Forelimb muscle (tissue), 1 donor: Measurements from ENCODE around the gene RNF157. TPM values are rescaled to one million over a fixed set of nuclear protein-coding genes. Genes with fewer than 3 reads are reported as not detected.
"Not testable (repeated sequence)": the region's sequence is repeated elsewhere in the genome, so short reads cannot be mapped to it uniquely, and the experiment has no call there.

Experiments used
- DNase-seq: peaks from one replicate; pipeline ENCODE4 v3.0.0-alpha.2; 2013; ENCODE audit warnings: low read depth
- polyA plus RNA-seq: library from polyadenylated mRNA; unstranded; fragments of 120-200 nt; gene quantifications from one replicate; pipeline ENCODE4 v1.2.1, GENCODE V29; 2013; ENCODE audit not compliant: insufficient read length

RNF157 gene
- polyA plus RNA-seq, 1 donor, result 12.1 TPM

DNA sequence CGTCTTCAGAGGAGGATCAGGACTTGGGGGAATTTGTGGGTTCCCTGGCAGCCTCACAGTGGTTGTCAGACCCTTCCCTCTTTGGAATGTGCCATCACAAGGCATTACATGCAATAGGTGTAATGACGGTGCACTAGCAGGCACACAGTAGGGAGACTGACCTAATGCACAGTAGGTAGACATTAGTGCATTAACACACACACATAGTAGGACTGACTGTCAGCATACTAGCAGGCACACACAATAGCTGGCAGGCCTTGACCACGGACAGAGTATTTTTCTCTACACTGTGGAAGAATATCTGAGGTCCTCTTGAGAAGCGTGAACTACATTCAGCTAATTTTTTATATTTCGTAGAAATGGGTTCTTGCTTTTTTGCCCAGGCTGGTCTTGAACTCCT, 14.0 kb upstream of the RNF157 start:
- DNase-seq, result no peak

DNA sequence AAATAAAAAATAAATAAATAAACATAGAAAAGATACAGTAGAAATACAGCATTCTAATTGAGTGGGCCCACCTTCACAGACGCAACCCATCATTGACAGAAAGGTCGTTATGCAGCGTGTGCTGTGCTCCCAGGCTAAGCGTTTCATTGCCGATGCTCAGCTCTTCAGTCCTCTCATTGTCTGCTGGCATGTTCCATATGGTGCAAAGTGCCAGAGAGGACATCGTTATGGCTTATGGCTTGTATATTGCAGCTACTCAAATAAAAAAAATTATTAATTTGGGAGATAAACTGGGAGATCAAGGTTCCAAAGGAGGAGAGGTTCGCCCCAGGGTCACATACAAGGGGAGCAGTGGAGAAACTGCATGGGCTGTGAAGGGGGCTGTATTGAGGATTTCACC, 13.5 kb upstream of the RNF157 start:
- DNase-seq, result no peak

DNA sequence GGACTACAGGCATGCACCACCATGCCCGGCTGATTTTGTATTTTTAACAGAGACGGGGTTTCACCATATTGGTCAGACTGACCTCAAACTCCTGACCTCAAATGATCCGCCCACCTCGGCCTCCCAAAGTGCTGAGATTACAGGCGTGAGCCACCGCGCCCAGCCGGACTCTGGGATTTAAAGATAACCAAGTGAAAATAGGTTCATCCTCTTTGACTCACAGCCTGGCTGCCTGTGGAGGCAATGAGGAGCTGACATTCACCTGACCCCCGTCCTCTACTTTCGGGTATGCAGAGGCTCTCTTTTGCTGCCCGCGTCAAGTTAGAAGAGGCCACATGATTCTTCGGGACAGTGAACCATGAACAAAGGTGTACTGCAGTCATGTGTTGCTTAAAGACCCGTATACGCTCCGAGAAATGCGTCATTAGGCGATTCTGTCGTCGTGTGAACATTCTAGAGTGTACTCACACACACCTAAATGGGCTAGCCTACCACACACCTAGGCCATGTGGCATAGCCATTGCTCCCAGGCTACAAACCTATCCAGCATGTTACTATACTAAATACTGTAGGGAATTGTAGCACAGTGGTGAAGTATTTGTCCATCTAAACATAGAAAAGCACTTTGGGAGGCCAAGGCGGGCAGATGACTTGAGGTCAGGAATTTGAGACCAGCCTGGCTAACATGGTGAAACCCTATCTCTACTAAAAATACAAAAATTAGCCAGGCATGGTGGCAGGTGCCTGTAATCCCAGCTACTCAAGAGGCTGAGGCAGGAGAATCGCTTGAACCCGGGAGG, 12.9 kb upstream of the RNF157 start:
- DNase-seq, result not testable (repeated sequence)

DNA sequence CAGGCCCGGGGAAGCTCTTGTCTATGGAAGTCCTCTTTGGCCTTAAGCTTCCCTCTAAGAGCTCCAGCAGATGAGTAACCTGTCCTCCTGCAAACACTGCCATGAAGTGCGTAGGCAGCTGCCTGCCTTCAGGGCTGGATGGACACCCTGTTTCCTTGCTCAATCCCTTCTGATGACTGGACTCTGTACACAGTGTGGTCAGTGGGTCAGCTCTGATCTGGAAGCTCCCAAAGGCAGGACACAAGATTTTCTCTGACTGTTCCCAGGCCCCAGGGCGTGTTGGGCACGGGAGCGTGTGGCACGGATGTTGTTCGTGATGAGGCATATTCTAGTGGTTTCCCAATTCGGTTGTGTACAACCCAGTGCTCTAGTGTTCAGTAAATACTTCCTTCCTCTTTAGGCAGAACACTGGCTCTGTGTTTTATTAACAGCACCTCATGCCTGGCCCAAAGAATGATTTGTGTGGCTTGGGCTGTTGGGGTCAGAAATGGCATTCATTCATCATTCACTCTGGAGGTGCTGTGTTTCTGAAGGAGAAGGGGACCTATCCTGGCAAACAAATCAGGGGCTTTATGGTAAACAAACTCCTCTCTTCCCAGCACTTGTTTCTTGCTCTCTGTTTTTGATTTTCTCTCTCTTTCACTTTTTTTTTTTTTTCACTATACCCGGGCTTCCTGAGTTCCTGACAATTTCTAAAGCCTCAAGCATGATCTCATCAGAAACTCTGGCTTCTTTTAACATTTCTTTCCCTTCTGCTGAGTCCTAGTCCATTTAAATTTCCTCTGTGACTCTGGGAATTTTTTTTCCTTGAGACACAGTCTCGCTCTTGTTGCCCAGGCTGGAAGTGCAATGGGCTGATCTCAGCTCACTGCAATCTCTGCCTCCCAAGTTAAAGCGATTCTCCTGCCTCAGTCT, 12.0 kb upstream of the RNF157 start:
- no peak for DNase-seq

DNA sequence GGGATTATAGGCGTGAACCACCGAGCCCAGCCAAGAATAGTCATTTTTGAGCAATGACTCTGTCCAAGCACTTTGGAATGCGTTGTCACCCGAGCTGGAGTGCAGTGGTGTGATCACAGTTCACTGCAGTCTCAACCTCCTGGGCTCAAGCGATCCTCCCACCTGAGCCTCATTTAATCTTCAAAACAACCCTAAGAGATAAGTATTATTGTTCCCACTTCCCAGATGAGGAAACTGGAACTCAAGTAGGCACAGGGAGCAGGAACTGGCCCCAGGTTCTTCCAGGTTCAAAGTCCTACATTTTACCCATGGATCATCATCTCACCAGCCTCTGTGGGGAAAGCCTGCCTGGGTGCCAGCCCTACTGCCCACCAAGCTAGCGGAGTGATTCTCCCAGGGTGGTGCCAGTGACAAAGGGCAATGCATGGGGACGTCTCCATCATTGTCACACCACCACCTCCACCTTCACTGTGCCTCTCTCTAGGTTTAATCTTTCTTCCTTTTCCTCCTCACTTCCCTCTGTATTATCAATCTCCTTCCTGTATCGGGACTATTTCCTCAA, 11.3 kb upstream of the RNF157 start:
- no peak for DNase-seq

DNA sequence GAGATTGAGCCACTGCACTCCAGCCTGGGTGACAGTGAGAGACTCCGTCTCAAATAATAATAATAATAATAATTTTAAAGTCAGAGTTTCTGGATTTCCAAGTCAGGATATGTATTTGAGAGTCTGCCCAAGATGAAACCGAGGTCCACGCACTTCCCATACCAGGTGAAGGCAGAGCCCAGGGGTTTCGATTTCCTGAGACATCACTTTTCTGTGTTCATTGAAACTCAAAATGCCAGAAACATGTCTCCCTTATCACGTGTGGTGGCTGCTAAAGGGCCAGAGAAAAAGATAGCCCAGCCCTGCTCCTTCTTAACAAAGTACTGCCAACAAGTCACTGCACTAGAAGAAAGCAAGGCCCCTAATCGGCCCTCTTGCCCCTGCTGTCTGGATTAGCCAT, 9.8 kb upstream of the RNF157 start:
- no peak for DNase-seq

DNA sequence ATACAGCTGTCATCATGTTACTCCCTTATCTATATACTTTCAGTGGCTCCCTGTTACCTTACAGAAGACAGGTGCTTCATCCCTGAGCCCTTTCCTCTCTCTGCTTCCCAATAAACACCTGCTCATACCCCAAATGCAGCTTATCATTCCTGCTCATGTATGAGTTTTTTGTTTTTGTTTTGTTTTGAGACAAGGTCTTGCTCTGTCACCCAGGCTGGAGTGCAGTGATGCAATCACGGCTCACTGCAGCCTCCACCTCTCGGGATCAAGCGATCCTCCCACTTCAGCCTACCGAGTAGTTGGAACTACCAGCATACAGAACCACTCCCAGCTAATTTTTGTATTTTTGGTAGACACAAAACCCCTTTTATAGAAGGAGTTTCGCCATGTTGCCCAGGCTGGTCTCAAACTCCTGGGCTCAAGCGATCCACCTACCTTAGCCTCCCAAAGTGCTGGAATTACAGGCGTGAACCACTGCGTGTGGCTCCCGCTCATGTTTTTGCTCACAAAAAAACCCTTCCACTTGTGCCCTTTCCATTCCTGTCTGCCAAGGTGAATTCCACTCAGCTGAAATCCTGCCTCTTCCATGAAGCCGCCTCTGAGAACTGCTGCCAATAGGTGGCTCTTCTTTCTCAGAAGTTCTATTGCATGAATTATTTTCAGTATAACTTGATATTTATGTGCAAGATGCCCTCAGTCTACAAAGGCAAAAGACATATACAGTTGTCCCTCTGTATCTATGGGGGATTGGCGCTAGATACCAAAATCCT, 7.9 kb upstream of the RNF157 start:
- DNase-seq, result no peak

DNA sequence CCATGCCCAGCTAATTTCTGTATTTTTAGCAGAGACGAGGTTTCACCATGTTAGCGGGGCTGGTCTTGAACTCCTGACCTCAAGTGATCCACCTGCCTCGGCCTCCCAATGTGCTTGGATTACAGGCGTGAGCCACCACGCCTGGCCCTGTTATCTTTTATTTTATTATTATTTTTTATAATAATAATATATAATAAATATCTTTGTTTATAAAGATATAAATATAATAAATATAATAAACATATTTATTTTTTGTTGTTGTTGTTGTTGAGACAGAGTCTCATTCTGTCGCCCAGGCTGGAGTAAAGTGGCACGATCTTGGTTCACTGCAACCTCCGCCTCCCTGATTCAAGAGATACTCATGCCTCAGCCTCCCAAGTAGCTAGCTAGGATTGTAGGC, 7.0 kb upstream of the RNF157 start:
- no peak for DNase-seq

DNA sequence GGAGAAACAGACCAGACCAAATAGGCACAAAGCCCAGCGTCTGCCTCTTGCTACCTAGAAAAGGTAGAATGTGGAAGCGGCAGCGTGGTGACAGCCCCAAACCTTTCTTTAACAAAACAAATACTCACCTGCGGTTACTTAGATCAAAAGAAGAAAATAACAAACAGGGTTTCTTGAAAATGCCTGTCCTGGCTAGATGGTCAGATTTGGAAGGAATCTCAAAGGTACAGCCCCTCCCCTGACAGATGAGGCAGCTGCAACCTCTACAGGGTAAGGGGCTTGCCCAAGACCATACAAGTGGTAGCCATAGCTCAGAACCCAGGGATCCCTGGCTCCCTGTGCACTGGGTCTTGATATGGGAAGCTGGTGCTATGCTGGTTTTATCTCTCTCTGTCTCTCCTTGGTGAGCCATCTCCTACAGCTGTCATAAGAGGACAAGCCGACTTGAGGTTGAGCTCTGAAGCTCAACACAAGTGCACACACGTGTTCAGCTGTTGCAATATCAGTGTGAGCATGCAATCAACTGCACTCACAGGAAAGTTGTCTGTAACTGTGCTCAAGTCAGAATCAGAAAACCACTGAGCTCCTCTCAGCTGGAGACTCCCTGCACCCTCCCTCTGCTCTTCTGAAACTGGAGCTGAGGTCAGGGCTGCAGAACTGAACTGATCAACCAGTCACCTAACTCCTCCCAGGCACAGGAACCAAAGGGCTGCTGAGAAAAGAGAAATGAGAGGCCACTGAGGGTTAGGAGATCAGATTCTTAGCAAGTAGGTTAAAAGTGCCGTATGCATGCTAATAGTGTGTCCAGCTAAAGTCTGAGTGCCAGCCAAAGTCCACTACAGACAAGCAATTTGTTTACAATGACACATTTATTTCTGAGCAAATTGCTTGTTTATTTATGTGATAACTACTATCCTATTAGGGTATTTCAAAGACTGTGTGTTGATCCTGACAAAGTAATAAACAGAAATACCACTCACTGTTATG, 6.1 kb upstream of the RNF157 start:
- no peak for DNase-seq

DNA sequence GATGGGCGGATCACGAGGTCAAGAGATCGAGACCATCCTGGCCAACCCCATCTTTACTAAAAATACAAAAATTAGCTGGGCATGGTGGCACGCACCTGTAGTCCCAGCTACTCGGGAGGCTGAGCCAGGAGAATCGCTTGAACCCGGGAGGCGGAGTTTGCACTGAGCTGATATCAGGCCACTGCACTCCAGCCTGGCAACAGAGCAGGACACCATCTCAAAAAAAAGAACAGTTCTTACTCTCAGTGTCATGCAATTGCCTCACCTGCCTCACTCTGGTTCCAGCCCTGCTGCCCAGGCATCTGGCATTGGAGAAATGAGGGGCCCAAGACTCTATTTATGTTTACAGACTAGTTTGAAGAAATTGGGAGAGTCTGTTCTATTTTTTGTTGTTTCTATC, 4.4 kb upstream of the RNF157 start:
- DNase-seq, result not testable (repeated sequence)

DNA sequence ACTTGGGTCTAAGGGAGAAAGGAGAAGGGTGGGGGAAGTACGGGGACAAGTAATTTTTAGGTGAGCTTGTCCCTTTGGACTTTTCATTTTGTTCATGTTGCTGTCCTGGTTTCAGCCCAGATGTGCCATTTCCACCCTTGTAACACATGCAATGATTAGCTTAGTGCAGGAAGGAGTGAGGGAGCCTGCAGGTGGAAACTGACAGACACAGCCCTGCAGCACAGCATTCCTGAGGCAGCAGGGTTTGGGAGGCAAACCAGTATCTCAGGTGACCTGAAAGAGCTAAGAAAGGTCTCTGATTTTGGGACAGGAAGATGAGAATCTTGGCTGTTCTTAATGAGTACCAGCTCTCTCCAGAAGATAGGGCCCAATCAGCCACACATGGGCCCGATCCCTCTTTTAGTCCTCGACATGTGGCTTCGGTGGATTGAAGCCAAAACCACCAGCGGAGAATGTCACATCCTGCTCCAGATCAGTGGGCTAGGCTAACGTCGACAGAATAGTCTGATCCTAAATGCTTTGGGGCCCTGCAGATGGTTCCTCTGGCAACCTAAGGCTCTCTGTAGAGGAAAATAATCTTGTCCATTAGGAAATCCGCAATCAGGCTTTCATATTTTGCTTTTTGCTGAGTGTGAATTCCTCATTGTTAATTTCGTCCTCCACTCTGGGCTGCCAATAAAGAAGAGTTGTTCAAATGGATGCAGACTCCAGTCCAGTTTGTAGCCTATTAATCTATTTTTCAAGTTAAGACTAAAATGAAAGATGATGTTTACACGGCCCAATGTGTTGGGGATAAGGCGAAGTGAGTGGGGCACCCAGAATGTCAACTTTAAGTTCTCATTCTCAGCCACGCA, 3.8 kb upstream of the RNF157 start:
- DNase-seq, result no peak

DNA sequence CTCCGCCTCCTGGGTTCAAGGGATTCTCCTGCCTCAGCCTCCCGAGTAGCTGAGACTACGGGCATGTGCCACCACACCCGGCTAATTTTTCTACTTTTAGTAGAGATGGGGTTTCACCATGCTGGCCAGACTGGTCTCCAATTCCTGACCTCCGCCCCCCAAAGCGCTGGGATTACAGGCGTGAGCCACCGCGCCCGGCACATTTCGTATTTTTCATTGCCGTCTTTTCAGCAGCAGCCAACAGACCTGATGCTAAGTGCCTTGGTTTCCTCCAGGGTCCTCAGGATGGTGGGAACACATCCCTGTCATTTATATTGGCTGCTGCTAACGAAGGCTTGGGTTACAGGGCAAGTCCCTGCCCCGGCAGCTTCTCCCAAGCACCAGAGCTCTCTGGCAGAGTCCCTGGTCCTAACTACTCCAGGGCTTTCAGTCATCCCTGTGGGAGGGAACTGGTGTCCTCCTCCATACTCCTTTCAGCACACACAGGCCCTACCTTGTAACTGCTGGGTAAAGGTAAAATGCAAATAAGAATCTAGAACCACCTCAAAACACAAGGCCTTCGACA, 1.5 kb upstream of the RNF157 start:
- no peak for DNase-seq

DNA sequence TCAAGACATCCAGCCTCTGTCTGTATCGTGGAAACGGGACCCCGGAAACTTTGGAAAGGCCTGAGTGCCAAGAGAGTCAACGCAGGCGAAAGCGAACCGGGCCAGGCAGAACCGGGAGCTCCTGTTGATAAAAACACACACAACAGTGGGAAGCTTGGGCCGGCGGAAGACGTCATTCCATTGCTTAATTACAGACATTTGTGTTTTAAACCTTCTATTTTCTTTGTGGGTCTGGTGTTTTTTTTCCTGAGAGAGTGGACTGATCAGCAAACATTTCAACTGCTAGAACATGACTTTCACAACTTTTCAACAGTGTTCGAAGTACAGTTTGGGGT, 878 bp upstream of the RNF157 start:
- no peak for DNase-seq

DNA sequence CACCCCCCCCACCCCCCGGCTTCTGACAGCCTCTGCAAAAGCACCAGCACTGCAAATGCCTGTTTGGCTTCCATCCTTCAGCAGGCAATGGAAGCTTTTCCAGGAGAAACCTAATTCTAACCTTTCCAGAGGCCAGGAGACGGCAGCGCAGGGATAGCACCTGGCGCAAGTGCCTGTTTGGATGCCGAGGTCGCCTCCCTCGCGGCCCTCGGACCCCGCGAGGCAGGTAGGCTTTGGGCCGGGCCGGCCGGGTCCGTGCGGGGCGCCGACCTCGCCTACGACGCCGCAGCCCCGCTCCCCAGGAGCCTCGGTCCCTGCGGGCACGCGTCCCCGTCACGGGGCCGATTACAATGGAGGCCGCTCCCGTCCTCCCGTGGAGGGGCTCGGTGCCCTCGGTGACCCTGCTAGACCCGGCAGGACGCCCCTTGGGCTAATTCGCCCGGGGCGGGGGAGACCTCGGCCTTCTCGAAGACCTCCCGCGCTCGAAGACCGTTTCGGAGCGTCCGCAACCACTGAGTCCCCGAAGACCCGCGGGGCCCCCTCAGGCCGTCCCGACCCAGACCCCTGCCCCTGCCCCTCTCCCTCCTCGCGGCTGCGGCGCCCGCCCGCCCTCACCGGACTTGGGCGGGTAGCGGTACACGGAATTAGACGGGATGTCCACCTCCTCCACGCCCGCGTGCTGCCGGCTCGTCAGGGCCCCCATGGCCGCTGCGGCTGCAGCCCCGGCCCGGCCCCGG, 587 bp downstream of the RNF157 start:
- DNase-seq, result no peak

DNA sequence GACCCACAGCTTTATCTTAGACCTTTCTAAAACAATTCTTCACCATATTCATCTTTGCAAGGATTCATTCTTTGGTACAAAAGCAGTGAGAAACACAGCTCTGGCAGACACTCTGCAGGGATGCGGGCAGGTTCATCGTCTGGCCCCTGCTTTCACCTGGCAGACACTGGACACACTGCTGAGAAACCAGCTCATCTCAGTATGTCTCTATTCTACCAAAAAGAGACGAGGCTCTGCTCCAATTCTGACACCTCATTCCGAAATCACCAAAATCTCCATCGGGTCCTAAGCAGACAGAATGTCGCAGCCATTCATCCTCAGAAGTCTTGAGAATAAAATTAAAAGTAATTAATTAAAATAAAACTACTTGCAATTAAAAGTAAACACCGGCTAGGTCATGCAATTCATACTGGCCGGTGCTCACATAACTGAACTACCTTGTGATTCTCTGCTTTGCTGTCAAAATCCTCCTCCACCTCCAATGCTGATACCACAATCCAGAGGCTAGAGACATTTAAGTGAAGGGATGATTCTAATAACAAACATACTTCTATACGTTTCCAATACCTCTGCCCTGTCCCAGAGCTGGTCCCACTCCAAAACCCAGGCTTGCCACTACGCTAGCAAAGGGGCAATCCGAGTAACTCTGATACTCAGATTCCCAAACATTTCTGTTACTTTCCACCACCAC, 1.3 kb downstream of the RNF157 start:
- DNase-seq, result no peak

DNA sequence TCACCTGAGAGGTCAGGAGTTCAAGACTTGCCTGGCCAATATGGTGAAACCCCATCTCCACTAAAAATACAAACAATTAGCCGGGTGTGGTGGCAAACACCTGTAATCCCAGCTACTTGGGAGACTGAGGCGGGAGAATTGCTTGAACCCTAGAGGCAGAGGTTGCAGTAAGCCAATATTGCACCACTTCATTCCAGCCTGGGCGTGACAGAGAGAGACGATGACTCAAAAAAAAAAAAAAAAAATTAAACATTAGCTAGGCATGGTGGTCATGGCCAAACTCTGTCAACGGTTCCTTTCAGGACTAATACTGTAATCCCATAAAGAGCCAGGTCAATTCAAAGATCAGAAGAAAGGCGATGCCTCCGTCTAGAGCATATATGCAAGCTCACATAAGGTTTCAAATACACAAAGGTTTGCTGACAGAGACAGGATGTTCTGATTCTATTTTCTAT, 2.4 kb downstream of the RNF157 start:
- DNase-seq, result no peak

DNA sequence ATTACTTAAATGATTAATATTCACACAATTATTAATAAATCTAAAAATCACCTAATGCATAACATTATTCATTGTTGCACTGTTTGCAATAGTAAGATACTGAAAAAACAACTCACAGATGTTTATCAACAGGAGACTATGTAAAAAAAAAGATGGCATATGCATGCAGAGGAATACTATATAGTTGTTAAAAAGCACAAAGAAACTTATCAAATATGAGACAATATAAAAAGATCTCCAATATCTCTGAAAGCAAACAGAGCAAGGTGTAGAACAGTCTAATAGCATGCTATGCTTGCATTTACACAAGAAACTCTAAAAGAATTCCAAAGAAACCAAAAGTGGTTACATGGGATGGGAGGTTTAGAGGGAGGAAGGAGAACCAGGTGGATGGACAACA, 3.7 kb downstream of the RNF157 start:
- DNase-seq, result no peak

DNA sequence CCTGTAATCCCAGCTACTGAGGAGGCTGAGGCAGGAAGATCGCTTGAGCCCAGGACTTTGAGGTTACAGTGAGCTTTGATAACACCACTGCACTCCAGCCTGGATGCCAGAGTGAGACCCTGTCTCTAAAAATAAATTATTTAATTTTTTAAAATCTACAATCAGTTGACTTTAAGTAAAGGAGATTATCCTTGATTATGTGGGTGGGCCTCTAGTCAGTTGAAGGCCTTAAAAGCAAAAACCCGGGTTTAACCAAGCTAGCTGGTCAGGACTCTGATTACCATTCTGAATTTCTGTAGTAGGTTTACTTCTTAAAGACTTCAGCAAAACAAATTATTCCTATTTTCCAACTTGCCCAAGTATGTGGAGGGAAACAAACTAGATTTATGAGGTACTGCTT, 4.4 kb downstream of the RNF157 start:
- no peak for DNase-seq
